Stimulated activated CD8-positive, alpha-beta memory T cell treated with anti-CD3 and anti-CD28 coated beads, Interleukin-7, amount 100 ng/mL, for 1 hour (primary cell): ENCODE data around the gene TFPI2.

Experiments used
- DNase-seq, 2 donors: peaks; one replicate each; pipeline ENCODE4 v3.0.0-alpha.2; 2020; ENCODE audit warnings: low read depth in 2 of 2

Gene TFPI2

DNA sequence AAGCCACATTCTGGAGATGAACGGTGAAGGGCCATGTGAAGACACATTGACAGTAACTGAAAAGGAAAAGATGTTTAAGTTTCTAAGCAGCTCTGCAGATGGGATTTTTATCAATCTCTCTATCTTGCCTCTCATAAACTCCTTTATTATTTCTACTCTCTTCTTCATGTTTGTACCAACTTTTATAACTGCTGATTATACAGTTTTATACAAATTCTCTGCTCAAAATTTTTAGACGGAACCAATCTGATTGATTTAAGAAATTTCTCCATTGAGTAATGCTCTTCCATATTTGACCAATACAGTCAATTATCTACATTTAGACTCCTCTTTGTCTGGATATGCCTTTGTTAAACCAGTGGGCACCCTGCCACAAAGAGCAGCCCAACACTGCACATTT is 31.7 kb downstream of the TFPI2 start:
- no peak for DNase-seq

DNA sequence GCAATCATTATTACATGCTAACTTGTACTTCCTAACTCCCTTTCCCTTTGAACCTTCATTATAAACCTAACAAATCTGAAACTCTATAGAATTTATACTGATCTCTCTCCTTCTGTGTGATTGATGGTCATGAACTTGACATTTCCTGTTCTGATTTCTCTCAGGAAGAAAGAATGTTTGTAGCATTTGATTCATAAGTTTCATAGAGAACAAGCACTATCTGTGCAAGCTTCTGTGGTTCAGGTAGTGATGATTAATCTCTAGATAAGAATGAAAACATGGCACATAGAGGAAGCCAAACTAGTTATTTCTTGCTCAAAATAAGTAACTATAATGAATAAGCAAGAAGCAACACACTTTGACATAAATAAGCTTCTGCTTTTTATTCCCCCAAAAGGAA is 34.2 kb downstream of the TFPI2 start:
- no peak for DNase-seq

DNA sequence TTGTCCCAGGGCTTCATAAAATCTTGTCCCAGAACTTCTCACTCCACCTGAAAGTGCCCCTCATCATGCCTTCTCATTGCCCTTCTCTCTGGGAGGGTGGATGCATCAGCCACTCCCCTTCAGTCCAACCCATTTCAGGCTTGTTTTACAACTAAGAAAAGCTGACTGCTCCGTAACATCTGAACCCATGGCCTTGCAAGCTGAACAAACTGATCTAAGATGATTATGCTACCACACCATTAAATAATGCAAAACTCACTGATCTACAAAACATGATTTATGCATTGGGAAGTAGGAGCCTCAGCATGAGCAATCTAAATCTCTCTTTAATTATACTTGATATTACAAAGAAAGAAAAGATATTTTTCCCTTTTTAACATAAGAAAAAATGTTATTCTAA is 34.8 kb downstream of the TFPI2 start:
- no peak for DNase-seq

DNA sequence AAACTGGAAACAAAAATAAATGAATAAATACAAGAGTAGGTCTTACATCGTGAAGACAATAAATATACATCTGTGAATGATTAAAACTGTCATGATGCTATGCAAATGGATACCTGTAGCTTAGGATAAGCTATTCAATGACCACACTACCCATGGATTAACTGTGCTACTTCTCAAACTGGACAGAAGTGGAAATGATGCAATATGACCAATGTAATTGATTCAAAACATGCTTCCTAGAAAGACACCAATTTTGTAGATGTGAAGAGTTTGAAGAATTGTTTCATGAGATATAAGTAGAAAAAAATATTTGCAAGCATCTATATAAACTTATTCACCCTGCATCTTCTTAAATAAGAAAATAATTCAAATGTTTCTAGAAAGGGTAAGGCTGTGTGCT is 36.1 kb downstream of the TFPI2 start:
- DNase-seq, result no peak

DNA sequence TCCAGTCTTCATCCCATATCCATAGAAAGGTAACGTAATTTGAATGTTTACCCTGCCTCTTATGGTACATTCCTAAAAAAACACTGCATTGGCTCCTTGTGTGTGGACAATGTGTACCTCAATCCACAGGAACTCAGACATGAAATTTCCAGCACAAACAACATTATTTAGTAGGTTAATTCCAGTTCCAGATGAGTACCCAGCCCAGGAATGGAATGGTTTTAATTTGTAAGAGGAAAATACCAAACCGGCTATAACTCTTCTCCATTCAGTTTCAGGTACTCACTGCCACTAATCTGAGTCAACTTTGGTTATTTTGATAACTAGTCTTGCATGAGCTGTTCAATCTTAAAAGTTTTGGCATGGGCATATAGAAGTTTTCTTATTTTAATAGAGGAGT is 39.0 kb downstream of the TFPI2 start:
- no peak for DNase-seq

DNA sequence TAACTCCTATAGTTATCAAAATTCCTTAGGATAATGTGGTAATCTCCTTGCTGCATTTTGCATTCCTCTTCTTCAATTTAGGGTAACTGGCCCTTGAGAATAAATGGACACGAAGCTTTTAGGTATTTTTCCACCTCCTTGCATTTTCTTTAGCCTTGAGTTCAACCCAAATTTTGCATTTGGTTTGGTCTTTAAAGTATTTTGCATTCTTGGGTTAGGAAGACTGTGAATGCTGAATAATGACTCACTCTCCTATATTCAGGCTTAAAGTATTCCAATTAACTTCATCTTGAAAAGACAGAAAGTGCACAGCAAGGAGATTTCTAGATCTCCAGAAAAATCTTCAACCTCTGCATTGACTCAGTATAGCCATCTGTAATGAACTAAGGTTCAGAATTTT is 47.3 kb downstream of the TFPI2 start:
- DNase-seq, result no peak

DNA sequence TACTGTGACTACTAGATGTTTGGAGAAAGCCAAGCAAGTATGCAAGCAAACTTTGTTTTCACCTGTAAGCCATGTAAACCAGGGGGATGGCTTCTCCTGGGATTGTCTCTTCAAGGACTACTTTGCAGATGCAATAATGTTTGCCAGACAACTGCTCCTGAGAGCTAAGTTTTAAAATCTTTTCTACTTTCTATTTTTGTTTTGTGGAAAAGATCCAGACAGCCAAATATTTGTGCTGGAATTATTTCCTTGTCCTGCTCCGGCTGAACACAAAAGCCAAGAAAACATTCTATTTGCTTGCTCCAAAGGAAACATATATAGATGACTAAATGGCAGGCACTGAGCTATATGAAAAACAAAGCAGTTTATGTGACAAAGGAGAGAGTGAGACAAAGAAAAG is 51.6 kb downstream of the TFPI2 start:
- no peak for DNase-seq

DNA sequence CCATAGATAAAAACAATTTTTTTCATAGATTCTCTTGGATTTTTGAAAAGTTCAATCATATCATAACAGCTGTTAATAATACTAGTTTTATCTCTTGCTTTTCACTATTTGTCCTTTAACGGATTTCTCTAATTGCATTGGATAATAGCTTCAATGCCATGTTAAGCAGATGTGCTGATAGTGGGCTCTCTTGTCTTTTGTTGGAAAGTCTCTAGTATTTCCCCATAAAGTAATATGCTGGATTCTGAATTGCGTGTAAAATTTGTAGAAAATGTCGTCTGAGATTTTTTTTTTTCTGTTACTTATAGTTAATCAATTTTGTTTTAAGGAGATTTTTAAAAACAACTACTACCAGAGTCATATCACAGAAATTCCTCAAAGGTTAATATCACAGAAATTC is 53.3 kb downstream of the TFPI2 start:
- no peak for DNase-seq

DNA sequence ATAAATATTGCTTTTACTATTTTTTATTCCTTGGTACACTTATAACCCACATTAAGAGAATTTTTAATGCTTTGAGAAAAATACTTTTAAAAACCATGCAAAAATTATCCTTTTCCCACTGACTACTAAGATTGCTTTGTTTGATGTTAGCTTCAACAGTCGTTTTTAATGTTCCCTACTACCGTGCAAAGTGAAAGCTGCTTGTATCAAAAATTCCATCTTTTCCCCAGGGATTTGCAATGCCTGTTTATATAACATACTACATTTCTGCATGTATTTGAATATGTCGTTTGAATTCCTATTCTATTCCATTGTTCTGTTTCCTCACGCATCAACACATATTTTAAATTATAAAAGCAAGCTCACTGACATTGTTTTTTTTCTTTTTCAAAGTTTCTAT is 54.4 kb downstream of the TFPI2 start:
- no peak for DNase-seq

DNA sequence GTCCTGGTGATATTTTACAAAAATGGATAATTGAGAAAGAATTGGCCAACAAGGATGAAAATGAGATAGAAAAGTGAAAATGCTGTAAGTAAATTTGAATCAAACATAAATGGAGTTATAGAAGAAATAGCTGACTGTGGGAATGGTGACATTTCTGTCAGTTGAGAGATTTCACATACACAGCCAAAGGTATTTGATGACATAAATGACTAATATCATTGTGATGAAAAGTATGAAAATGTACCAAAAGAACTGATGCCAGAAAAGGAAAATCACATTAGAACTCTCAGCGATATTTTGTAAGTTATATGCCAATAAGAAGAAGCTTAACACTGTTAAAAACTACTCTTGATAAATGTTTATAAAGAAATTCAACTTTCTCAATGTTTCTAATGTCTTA is 54.9 kb downstream of the TFPI2 start:
- no peak for DNase-seq
